ENCODE data around the gene SKP2. TPM values are rescaled to one million over a fixed set of nuclear protein-coding genes. Genes with fewer than 3 reads are reported as not detected.
A peak's percentile ranks its signal among the peaks of the same experiment; 100 is the strongest.
"Not testable (repeated sequence)": the region's sequence is repeated elsewhere in the genome, so short reads cannot be mapped to it uniquely, and the experiment has no call there.

SKP2 gene
- polyA plus RNA-seq, 4 donors, result 1.4 to 73.0 (median 7.9) TPM

DNA sequence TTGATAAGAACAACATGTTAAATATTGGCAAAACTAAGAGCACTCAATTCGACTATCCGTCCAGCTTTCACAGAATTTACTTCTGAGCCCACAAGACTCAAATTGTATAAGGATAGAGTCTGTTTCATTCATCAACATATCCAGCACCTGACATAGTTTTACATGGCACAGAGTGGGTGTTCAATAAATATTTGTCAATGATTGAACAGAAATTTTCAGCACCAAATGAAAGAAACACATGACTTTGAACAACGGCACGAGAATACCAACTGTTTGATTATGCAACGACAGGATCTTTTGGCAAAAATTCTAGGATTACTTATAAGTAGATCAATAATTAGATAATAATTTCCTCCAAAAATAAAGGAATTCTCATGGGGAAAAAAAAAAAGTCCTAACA is 41.8 kb downstream of the SKP2 start:
- 95 to 96% (median 96%) methylated on average over 5 of the region's 5 CpGs for WGBS, 3 donors
- H3K27ac ChIP-seq (ENCODE audit: low read depth in 1 of 3, low read length in 2 of 3), result no peak overlapping the region
- peaks cover 0 to 11% of the 10 kb centered on the region in 2 donors for H3K9me3 ChIP-seq (ENCODE audit: control insufficient read depth in 2 of 2, insufficient read depth in 1 of 2, low read depth in 1 of 2, low read length in 1 of 2)
- no peak overlapping the region for H3K4me3 ChIP-seq (ENCODE audit: low read depth in 1 of 3, low read length in 3 of 3)
- FAIRE-seq (no peak), DNase-seq (no peak)
- peaks cover 0 to 11% (median 4%) of the 10 kb centered on the region in 3 donors for H3K36me3 ChIP-seq (ENCODE audit: control insufficient read depth in 3 of 3, insufficient read depth in 2 of 3, low read depth in 1 of 3, low read length in 3 of 3)
- no peaks in the 10 kb centered on the region for H3K4me1 ChIP-seq (ENCODE audit: control insufficient read depth in 3 of 3, insufficient read depth in 2 of 3, low read depth in 1 of 3, low read length in 2 of 3)
- H3K27me3 ChIP-seq (ENCODE audit: control insufficient read depth in 3 of 3, insufficient read depth in 3 of 3, low read length in 3 of 3), result no peaks in the 10 kb centered on the region

DNA sequence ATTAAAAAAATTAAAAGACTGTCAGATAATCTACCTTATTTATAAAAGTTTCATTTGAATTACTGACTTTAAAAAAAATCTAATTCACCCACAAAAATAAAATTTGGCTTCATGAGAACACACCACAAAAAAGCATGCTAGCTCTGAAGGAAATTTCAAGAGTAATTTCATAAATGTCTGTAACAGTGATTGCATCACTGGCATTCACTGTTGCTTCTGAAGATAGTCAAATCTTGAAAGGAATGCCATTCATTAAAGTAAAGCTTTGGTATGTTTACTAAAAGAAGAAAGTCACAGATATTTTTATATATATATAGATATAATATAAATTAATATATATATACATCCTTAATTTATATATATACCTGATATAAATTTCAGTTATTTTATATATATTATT is 46.4 kb downstream of the SKP2 start:
- H3K36me3 ChIP-seq (ENCODE audit: control insufficient read depth in 3 of 3, insufficient read depth in 2 of 3, low read depth in 1 of 3, low read length in 3 of 3), result peaks cover 2 to 5% (median 5%) of the 10 kb centered on the region in 3 donors
- H3K27ac ChIP-seq (ENCODE audit: low read depth in 1 of 3, low read length in 2 of 3), result no peak overlapping the region
- no peak overlapping the region for H3K4me3 ChIP-seq (ENCODE audit: low read depth in 1 of 3, low read length in 3 of 3)
- no peaks in the 10 kb centered on the region for H3K4me1 ChIP-seq (ENCODE audit: control insufficient read depth in 3 of 3, insufficient read depth in 2 of 3, low read depth in 1 of 3, low read length in 2 of 3)
- no peaks in the 10 kb centered on the region for H3K9me3 ChIP-seq (ENCODE audit: control insufficient read depth in 2 of 2, insufficient read depth in 1 of 2, low read depth in 1 of 2, low read length in 1 of 2)
- H3K27me3 ChIP-seq (ENCODE audit: control insufficient read depth in 3 of 3, insufficient read depth in 3 of 3, low read length in 3 of 3), result no peaks in the 10 kb centered on the region
- FAIRE-seq (peak; percentile 39), DNase-seq (no peak)

DNA sequence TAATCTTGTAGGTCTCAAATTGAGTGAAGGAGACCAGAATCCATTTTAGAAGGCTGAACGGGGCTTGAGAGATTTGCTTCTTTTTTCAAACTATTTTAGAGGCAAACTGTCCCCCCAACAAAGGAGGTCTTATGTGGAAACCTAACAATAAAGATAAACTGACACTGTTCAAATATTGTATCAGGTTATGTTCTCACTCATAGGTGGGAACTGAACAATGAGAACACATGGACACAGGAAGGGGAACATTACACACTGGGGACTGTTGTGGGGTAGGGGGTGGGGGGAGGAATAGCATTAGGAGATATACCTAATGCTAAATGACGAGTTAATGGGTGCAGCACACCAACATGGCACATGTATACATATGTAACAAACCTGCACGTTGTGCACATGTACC is 46.9 kb downstream of the SKP2 start:
- H3K4me1 ChIP-seq (ENCODE audit: control insufficient read depth in 3 of 3, insufficient read depth in 2 of 3, low read depth in 1 of 3, low read length in 2 of 3); FAIRE-seq; H3K27me3 ChIP-seq (ENCODE audit: control insufficient read depth in 3 of 3, insufficient read depth in 3 of 3, low read length in 3 of 3); H3K4me3 ChIP-seq (ENCODE audit: low read depth in 1 of 3, low read length in 3 of 3); H3K36me3 ChIP-seq (ENCODE audit: control insufficient read depth in 3 of 3, insufficient read depth in 2 of 3, low read depth in 1 of 3, low read length in 3 of 3); H3K9me3 ChIP-seq (ENCODE audit: control insufficient read depth in 2 of 2, insufficient read depth in 1 of 2, low read depth in 1 of 2, low read length in 1 of 2); DNase-seq; H3K27ac ChIP-seq (ENCODE audit: low read depth in 1 of 3, low read length in 2 of 3): not testable (repeated sequence)
- 78 to 95% (median 84%) methylated on average over 2 to 3 of the region's 3 CpGs for WGBS, 3 donors

DNA sequence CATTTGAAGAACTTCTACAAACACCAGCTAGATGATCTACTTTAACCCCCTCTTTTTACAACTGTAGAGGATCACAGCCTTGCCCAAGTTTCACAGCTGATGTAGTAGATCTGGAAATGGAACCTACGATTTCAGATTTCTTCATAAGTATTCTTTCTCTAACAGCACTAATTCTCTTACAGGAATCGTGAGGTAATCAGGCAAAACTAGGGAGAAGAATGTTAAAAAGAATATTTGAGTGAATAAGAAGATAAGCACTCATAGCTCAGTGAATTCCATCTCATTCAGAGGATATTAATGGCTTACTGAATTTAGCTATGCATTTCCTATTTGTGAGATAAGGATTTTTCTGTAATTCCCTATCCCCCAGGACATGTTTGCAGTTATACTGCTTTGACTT is 47.7 kb downstream of the SKP2 start:
- DNase-seq, result no peak
- Histone ChIP-seq H3K4me1 (ENCODE audit: control insufficient read depth in 3 of 3, insufficient read depth in 2 of 3, low read depth in 1 of 3, low read length in 2 of 3) (no peaks in the 10 kb centered on the region), H3K36me3 (ENCODE audit: control insufficient read depth in 3 of 3, insufficient read depth in 2 of 3, low read depth in 1 of 3, low read length in 3 of 3) (peaks cover 4 to 5% (median 4%) of the 10 kb centered on the region in 3 donors), H3K27ac (ENCODE audit: low read depth in 1 of 3, low read length in 2 of 3) (no peak overlapping the region), H3K9me3 (ENCODE audit: control insufficient read depth in 2 of 2, insufficient read depth in 1 of 2, low read depth in 1 of 2, low read length in 1 of 2) (no peaks in the 10 kb centered on the region), H3K27me3 (ENCODE audit: control insufficient read depth in 3 of 3, insufficient read depth in 3 of 3, low read length in 3 of 3) (no peaks in the 10 kb centered on the region), H3K4me3 (ENCODE audit: low read depth in 1 of 3, low read length in 3 of 3) (no peak overlapping the region)
- FAIRE-seq, result no peak
- 86 to 95% (median 89%) methylated on average over 2 of the region's 2 CpGs for WGBS, 3 donors

DNA sequence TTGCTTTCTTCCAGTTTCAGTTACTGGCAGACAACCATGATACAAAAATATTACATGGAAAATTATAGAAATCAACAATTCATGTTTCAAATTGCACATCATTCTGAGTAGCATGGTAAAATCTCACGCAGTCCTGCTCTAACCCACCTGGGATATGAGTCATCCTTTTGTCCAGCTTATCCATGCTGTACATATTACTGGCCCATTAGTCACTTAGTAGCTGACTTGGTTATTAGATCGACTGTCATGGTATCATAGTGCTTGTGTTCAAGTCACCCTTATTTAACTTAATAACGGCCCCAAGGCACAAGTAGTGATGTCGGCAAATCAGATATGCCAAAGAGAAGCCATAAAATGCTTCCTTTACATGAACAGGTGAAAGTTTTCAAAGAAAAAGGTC is 48.6 kb downstream of the SKP2 start:
- DNase-seq, result no peak
- H3K27ac ChIP-seq (ENCODE audit: low read depth in 1 of 3, low read length in 2 of 3), result no peak overlapping the region
- no peaks in the 10 kb centered on the region for H3K27me3 ChIP-seq (ENCODE audit: control insufficient read depth in 3 of 3, insufficient read depth in 3 of 3, low read length in 3 of 3)
- no peak for FAIRE-seq
- H3K9me3 ChIP-seq (ENCODE audit: control insufficient read depth in 2 of 2, insufficient read depth in 1 of 2, low read depth in 1 of 2, low read length in 1 of 2), result no peaks in the 10 kb centered on the region
- H3K4me1 ChIP-seq (ENCODE audit: control insufficient read depth in 3 of 3, insufficient read depth in 2 of 3, low read depth in 1 of 3, low read length in 2 of 3), result no peaks in the 10 kb centered on the region
- H3K4me3 ChIP-seq (ENCODE audit: low read depth in 1 of 3, low read length in 3 of 3), result no peak overlapping the region
- WGBS, 3 donors, result 75 to 91% (median 88%) methylated on average over 4 of the region's 4 CpGs
- H3K36me3 ChIP-seq (ENCODE audit: control insufficient read depth in 3 of 3, insufficient read depth in 2 of 3, low read depth in 1 of 3, low read length in 3 of 3), result peaks cover 4 to 5% (median 5%) of the 10 kb centered on the region in 3 donors

DNA sequence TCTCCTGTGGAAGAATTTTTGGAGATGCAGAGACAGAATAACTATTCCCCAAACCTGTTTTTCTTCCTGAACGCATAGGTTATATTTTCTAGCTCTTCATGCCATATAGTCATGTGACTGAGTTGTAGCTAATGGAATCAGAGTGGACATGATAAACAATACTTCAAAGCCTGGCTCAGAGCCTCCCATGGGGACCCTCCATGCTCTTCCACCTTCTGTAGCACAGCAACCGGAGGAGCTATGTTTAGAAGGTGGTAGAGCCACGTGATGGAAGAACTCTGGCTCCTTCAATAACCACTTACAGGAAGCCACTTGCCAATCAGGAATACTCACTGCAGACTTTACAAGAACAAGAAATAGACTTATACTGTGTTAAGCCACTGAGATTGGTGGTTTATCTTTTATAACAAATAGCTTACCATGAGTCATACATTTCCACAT is 50.6 kb downstream of the SKP2 start:
- no peak for FAIRE-seq
- no peak for DNase-seq
- no peak overlapping the region for H3K27ac ChIP-seq (ENCODE audit: low read depth in 1 of 3, low read length in 2 of 3)
- H3K9me3 ChIP-seq (ENCODE audit: control insufficient read depth in 2 of 2, insufficient read depth in 1 of 2, low read depth in 1 of 2, low read length in 1 of 2), result no peaks in the 10 kb centered on the region
- H3K4me3 ChIP-seq (ENCODE audit: low read depth in 1 of 3, low read length in 3 of 3), result no peak overlapping the region
- H3K36me3 ChIP-seq (ENCODE audit: control insufficient read depth in 3 of 3, insufficient read depth in 2 of 3, low read depth in 1 of 3, low read length in 3 of 3), result peaks cover 3 to 8% (median 4%) of the 10 kb centered on the region in 3 donors
- H3K27me3 ChIP-seq (ENCODE audit: control insufficient read depth in 3 of 3, insufficient read depth in 3 of 3, low read length in 3 of 3), result no peaks in the 10 kb centered on the region
- WGBS, 3 donors, result 74 to 84% (median 79%) methylated on average over 3 of the region's 3 CpGs
- H3K4me1 ChIP-seq (ENCODE audit: control insufficient read depth in 3 of 3, insufficient read depth in 2 of 3, low read depth in 1 of 3, low read length in 2 of 3), result no peaks in the 10 kb centered on the region

DNA sequence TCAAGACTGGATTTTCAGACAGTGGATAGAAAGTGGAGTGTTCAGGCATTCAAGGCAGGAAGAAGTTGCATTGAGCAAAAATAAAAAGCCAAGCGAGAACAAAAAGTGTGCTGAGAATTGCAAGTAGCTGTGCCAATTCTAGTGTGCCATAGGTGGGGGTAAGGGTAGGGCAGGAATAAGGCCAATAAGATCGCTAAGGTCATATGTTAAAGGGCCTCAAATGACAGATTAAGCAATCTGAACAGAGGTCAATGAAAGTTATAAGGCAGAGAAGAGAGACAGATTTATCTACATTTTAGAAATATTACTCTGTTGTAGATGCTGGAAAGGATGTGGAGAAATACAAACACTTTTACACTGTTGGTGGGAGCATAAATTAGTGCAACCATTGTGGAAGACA is 53.4 kb downstream of the SKP2 start:
- no peak for FAIRE-seq
- Histone ChIP-seq H3K27ac (ENCODE audit: low read depth in 1 of 3, low read length in 2 of 3) (no peak overlapping the region), H3K9me3 (ENCODE audit: control insufficient read depth in 2 of 2, insufficient read depth in 1 of 2, low read depth in 1 of 2, low read length in 1 of 2) (no peaks in the 10 kb centered on the region), H3K27me3 (ENCODE audit: control insufficient read depth in 3 of 3, insufficient read depth in 3 of 3, low read length in 3 of 3) (no peaks in the 10 kb centered on the region), H3K4me3 (ENCODE audit: low read depth in 1 of 3, low read length in 3 of 3) (no peak overlapping the region), H3K4me1 (ENCODE audit: control insufficient read depth in 3 of 3, insufficient read depth in 2 of 3, low read depth in 1 of 3, low read length in 2 of 3) (no peaks in the 10 kb centered on the region), H3K36me3 (ENCODE audit: control insufficient read depth in 3 of 3, insufficient read depth in 2 of 3, low read depth in 1 of 3, low read length in 3 of 3) (peaks cover 3 to 8% (median 4%) of the 10 kb centered on the region in 3 donors)
- DNase-seq, result no peak
- 85 to 95% (median 89%) methylated on average over 2 of the region's 2 CpGs for WGBS, 3 donors

DNA sequence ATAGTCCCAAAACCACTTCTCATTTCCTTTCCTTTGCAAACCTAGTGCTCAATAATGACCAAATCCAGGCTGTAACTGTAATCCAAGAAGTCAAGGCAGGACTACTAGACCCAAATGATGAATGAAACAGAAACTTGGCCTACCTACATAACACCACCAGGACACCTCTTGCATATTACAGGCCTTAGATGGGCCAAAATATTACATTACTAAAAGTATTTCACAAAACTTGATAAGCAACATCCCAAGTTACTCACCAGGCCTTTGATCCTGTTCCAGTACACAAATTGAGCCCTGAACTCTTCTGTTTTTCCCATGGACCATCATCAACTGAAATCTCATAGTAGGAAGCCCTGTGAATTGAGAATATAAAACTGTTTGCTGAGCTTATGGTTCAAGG is 55.0 kb downstream of the SKP2 start:
- Histone ChIP-seq H3K9me3 (ENCODE audit: control insufficient read depth in 2 of 2, insufficient read depth in 1 of 2, low read depth in 1 of 2, low read length in 1 of 2) (no peaks in the 10 kb centered on the region), H3K27ac (ENCODE audit: low read depth in 1 of 3, low read length in 2 of 3) (no peak overlapping the region), H3K4me1 (ENCODE audit: control insufficient read depth in 3 of 3, insufficient read depth in 2 of 3, low read depth in 1 of 3, low read length in 2 of 3) (no peaks in the 10 kb centered on the region), H3K27me3 (ENCODE audit: control insufficient read depth in 3 of 3, insufficient read depth in 3 of 3, low read length in 3 of 3) (no peaks in the 10 kb centered on the region), H3K4me3 (ENCODE audit: low read depth in 1 of 3, low read length in 3 of 3) (no peak overlapping the region), H3K36me3 (ENCODE audit: control insufficient read depth in 3 of 3, insufficient read depth in 2 of 3, low read depth in 1 of 3, low read length in 3 of 3) (peaks cover 6 to 8% (median 7%) of the 10 kb centered on the region in 3 donors)
- DNase-seq (no peak), FAIRE-seq (no peak)

DNA sequence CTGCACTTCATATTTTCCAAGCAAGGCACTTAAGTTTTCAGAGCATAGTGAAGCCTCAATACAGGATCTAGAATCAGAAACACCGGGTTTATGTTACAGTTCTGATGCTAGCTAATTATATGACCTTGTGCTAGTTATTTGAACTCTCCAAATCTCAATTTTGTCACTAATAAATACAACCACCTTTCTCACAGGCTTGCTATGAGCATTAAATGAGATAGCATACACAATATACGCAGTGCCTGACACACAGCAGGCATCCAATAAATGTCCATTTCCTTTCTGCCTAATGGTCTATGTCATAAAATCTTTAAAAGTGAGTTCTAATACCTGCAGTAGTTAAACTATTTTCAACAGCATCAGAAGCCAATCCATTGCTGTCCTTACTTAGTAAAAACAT is 56.9 kb downstream of the SKP2 start:
- H3K4me3 ChIP-seq (ENCODE audit: low read depth in 1 of 3, low read length in 3 of 3), result no peak overlapping the region
- H3K36me3 ChIP-seq (ENCODE audit: control insufficient read depth in 3 of 3, insufficient read depth in 2 of 3, low read depth in 1 of 3, low read length in 3 of 3), result peaks cover 3 to 7% (median 6%) of the 10 kb centered on the region in 3 donors
- H3K4me1 ChIP-seq (ENCODE audit: control insufficient read depth in 3 of 3, insufficient read depth in 2 of 3, low read depth in 1 of 3, low read length in 2 of 3), result no peaks in the 10 kb centered on the region
- H3K9me3 ChIP-seq (ENCODE audit: control insufficient read depth in 2 of 2, insufficient read depth in 1 of 2, low read depth in 1 of 2, low read length in 1 of 2), result no peaks in the 10 kb centered on the region
- FAIRE-seq (no peak), DNase-seq (no peak)
- H3K27me3 ChIP-seq (ENCODE audit: control insufficient read depth in 3 of 3, insufficient read depth in 3 of 3, low read length in 3 of 3), result no peaks in the 10 kb centered on the region
- 97 to 99% (median 98%) methylated on average over 2 of the region's 2 CpGs for WGBS, 3 donors
- no peak overlapping the region for H3K27ac ChIP-seq (ENCODE audit: low read depth in 1 of 3, low read length in 2 of 3)

All from small intestine (tissue), 7 donors.